GF-D8 (cell line): ENCODE measurements around the gene SPOCK1.
"Not testable (repeated sequence)": the region's sequence is repeated elsewhere in the genome, so short reads cannot be mapped to it uniquely, and the experiment has no call there.

Experiments
- DNase-seq: peaks from one replicate; lab custom pipeline; 2025; lab: John Stamatoyannopoulos, UW

The SPOCK1 gene

DNA sequence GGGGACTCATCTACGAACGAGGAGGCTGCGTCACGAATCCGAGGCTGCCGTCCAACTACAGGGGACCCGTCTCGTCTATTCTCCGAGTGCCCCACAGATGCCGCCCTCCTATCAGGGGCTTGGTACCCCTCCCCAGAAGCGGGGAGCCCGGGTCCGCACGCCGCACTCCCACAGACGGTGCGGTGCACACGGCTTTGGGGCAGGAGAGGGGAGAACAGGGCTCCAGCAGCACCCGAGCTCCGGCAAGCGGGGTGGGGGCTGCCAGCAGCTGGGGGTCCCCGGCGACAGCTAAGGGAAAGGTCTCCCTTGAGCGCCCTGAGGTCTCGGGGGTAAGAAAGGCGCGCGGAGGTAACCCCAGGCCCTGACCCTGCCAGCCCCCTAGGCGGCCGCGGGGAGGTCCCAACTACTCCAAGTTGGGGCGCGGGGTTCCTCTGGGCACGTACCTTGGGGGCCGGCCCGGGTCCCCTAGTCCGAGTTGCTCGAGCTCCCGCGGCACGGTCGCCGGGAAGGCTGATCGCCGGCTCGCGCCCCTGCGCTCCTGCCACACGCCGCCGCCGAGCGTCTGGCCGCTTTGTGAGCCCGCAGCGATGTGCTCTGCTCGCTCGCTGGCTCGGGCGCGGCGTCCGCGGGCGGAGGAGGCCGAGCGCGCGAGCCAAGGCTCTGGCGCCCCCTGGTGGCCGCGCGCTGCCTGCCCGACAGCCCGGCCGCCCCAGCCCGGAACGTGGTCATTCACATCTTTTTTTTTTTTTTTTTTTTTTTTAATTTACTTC is at the start of gene SPOCK1:
TSS of gene SPOCK1 (minus strand) at position 591 of the 770 bp plus-strand sequence.
- DNase-seq: no peak

DNA sequence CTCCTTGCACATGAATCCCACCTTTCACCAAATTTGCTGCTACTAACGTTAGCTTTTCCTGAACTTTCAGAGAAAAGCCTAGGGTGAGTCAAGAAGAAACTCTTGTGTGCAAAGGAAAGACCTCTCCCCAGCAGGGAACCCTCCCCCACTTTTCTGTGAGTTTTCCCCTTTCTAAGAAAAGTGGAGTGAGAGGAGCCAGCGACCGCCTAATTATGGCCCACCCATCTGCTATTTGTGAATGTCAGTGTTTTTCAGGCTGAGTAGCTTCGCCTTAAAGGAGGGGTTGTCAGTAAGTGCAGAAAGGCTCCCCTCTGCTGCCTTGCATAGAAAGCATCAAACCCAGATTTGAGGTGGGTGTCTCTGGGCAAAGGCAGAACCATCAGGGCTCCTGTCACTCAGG is 46.8 kb upstream of the SPOCK1 start:
- DNase-seq: no peak

DNA sequence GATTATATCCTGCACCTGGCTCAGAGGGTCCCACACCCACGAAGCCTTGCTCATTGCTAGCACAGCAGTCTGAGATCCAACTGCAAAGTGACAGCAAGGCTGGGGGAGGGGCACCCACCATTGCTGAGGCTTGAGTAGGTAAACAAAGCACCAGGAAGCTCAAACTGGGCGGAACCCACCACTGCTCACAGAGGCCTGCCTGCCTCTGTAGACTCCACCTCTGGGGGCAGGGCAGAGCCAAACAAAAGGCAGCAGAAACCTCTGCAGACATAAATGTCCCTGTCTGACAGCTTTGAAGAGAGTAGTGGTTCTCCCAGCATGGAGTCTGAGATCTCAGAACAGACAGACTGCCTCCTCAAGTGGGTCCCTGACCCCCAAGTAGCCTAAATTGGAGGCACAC is 36.3 kb upstream of the SPOCK1 start:
- not testable (repeated sequence) for DNase-seq

DNA sequence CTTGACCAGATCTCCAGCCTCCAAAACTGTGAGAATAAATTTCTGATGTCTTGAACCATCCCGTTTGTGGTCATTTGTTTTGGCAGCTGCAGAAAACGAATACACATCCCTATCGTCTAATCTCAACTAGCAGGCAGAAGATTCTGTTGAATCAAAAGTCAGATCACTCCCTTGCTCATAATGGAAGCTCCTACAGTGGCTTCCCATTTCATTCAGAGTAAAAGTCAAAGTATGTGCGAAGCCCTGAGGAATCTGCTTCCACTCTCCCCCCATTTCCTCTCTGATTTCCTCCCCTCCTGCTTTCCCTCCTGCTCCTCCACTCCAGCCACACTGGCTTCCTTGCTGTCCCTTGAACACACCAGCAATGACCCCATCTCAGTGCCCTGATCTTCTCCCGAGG is 34.8 kb upstream of the SPOCK1 start:
- DNase-seq: no peak

DNA sequence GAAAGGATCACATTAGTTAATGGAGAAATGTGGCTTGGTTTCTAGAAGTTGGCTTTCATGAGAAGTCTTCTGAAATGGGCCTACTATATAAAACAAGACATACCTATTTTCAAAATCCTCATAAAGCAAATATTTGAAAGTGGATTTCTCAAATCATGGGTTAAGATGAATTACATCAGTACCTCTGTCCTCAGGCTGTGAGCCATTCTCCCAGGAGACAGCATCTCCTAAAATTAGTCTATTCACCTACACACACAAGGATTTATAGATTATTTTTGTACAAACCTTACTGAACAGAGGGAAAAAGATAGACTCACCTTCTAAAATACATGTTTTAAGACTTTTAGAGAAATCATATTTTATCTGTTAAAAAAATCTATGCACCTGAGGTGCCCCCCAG is 32.1 kb upstream of the SPOCK1 start:
- DNase-seq: no peak

DNA sequence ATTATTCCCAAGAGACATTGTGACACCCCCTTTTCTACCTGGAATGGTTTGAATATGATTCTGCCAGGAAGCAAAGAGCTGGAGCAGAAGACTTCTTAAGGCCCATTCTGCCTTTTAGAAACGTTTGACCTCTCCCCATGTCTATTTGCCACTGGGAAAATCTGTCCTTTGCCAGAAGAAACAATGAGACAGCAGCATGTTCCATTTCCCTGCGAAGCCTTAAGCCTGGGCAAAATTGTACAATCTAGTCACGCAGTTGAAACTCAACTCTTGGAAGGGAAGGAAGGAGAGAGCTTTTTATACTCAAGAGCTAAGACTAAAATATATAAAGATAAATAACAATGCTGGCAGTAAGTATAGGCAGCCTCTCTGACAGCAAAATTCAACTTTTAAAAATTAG is 22.1 kb upstream of the SPOCK1 start:
- no peak for DNase-seq

DNA sequence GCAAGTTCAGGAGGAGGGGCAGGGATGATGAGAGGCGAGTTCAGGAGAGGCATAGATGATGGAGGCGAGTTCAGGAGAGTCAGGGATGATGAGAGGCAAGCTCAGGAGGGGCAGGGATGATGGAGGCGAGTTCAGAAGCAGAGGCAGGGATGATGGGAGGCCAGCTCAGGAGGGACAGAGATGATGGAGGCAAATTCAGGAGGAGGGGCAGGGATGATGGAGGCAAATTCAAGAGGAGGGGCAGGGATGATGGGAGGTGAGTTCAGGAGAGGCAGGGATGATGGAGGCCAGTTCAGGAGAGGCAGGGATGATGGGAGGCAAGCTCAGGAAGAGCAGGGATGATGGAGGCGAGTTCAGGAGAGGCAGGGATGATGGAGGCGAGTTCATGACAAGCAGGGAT is 17.8 kb upstream of the SPOCK1 start:
- no peak for DNase-seq

DNA sequence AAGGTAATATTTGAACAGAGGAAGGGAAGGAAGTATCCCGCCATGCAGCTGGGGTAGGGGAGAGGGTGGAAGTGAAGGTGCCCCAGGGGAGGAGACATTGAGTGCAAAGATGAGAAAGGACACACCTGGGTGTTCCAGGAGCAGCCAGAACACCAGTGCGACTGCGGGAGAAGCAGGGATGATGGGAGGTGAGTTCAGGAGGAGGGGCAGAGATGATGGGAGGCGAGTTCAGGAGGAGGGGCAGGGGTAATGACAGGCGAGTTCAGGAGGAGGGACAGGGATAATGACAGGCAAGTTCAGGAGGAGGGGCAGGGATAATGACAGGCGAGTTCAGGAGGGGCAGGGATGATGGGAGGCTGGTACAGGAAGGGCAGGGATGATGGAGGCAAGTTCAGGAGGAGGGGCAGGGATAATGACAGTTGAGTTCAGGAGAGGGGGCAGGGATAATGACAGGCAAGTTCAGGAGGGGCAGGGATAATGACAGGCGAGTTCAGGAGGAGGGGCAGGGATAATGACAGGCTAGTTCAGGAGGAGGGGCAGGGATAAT is 17.2 kb upstream of the SPOCK1 start:
- no peak for DNase-seq

DNA sequence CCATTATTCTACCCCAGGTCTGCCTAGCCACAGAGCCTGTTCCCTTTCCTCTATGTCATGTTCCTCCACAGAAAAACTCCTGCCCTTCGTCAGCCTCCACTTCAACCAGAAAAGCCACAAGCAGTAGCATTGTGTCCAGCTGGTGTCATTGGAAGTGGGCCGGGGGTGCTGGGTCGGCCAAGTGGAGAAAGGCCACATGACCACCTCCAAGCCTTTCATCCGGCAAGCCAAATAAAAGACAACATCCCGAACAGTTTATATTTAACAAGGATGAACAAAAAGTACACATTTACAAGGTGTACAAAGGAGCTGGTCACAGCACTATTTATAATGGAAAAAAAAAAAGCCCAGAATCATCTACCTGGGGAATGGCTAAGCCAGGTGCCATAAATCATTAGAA is 16.1 kb upstream of the SPOCK1 start:
- no peak for DNase-seq

DNA sequence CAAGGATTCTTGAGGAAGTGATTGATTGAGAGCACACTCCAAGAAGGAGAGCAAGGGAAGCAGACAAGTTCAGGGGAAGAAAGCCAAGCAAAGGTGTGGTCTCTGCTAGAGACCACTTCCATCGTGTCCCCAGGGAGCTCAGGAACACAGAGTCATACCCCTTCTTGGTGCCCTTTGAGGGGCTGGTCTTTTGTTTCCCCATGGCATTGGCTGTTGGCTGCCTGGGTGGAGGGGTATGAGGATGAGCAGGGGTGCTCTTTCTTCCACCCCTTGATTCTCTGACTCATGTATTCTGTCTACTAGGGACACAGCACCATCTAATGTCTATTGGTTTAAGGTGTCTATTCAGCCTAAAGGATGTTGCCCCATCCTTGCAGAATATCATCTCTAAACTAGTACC is 11.5 kb upstream of the SPOCK1 start:
- DNase-seq: no peak

DNA sequence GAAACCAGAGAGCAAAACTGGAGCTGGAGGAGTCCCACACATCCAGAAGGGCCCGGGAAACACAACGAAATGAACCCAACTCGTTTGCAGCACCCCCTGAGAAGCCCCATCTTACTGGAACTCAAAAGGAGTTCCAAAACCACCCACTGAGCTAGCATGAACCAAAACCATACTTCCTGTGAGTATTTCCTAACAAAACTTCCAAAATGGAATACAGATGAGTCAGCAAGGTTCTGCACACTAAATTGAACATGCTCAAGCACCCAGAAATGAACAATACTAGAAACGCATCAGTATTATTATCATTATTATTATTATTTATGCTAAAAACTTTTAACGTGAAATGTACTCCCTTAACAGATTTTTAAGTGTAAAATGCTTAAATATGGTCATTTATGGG is 8.0 kb upstream of the SPOCK1 start:
- no peak for DNase-seq

DNA sequence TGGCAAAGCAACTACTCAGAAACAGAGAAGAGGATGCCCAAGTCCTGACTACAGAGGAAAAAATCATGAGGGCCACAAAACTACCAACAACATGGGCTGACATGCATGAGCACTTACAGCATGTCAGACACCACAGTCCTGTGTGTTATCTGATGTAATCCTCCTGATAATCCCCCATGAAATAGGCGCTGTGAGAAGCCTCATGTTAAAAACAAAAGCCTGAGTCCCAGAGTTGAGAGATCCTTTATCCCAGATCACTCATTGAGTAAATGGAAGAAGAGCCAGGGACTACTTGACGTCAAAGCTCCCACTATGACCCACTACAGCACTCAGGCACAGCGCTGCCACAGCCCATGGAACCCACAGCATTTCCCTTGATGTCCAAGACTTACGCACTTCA is 7.2 kb upstream of the SPOCK1 start:
- no peak for DNase-seq

DNA sequence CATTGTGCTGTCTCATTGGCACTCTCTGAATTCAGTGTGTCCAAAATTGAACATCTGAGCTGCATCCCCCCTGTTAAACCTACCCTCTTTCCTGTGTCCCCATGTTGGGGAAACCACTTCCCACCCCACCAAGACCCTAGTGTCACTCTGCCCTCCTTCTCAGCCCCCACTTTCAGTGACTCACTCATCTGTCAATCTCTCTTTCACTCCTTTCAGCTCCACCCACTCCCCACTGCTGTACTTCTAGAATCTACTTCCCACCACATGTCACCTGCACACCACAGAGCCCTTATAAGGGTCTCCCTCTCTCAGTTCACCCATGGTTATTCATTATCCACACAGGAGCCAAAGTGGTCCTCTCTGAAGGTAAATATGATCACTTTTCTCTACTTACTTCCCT is 5.8 kb upstream of the SPOCK1 start:
- no peak for DNase-seq

DNA sequence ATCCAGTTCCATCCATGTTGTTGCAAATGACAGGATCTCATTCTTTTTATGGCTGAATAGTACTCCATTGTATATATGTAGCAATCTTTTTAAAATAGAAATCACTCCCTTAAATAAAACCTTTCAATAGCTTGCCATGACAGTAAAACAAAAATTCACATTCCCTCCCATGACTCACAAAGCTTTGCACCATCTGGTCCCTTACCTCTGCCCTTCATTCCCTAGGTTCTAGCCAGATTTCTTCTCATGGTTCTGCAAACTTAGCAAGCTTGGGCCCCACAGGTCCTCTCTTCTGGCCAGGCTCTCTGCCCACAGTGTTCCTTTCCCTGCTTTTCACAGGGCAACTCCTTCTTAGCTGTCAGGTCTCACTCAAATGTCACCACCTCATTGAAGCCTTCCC is 4.3 kb upstream of the SPOCK1 start:
- DNase-seq: no peak

DNA sequence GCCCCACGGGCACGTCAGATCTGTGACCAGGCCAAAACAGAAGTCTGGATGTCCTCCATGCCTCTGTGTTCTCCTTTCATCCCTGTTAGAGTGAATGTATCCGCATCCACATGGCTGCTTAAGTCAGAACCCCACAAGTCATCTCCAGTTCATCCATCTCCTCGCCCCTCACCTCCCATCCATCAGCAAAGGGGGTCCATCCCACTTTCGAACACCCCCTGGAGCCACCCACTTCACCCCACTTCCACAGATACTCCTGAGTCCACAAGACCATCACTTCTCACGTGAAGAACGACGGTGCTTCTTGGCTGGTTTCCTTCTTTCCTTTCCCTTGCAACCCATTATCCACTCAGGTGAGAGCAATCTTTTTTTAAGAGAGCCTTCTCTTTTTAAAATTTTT is 3.5 kb upstream of the SPOCK1 start:
- no peak for DNase-seq

DNA sequence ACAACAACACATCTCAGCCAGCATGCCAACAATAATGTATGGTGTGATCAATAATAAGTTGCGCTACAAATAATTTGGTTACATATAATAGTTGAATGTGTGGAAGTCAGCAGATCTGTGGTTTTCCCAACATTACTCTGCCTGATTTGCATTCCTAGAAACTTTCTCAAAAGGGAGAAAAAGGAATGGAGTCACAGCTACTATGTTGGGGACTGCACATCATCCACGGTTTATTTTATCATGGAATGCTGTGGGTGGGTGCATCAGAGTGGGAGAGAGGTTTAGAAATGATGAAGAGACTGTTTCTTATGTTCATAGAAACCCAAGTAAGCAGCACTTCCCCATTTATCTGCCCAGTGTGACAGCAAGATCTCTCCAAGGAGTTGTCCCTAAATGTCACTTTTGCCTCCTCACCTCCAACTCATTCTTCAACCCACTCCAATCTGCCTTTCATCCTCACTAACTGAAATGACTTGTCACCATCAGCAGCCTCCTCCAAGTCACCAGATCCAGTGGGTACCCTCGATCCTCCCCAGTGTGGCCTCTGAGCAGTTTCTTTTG is 2.8 kb upstream of the SPOCK1 start:
- DNase-seq: no peak

DNA sequence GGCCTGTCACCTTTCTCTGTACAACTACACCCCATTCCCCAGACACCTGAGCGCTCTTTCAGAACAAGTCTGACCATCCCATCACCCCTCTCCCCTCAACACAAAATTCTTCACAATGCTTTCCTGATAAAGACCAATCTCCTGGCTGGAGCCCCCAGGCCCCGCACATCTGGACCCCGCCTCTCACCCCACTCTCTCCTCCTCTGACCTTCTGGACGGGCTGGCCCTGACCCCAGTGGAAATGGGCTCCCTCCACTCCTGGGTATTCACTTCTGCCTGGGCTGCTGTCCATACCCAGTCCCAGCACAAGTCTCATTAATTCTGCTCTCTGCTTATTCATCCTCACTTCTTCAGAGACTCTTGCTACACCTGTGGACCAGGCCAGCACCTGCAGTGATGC is 2.1 kb upstream of the SPOCK1 start:
- DNase-seq: no peak

DNA sequence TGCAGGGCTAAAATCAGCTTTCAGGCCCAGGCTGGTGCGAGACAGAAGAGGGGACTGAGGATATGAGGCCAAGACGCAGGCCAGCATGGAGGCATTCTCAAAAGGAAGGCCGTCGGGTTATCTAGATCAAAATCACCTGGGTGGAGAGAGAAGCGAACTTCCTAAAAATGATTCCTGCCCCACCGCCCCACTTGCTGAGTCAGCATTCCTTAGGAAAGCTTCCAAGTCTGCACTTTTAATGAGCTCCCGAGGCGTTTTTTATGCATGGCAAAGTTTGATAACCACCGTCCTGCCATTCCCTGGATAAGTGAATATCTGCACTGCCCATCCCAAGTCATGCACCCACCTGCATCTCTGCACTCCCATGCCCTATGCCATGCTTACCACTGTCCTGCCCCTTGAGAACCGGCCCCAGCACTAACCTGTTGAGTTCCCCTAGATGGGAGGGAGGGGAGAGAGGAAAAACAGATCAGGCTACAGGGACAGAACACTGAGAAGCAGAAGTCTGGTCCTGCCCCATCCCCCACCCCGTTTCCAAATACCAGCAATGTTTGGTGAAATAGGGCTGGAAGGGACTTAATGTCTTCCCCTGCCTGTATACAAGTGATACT is 1.6 kb upstream of the SPOCK1 start:
- no peak for DNase-seq

DNA sequence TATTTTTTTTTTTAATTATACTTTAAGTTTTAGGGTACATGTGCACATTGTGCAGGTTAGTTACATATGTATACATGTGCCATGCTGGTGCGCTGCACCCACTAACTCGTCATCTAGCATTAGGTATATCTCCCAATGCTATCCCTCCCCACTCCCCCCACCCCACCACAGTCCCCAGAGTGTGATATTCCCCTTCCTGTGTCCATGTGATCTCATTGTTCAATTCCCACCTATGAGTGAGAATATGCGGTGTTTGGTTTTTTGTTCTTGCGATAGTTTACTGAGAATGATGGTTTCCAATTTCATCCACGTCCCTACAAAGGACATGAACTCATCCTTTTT is 351 bp upstream of the SPOCK1 start:
- not testable (repeated sequence) for DNase-seq

DNA sequence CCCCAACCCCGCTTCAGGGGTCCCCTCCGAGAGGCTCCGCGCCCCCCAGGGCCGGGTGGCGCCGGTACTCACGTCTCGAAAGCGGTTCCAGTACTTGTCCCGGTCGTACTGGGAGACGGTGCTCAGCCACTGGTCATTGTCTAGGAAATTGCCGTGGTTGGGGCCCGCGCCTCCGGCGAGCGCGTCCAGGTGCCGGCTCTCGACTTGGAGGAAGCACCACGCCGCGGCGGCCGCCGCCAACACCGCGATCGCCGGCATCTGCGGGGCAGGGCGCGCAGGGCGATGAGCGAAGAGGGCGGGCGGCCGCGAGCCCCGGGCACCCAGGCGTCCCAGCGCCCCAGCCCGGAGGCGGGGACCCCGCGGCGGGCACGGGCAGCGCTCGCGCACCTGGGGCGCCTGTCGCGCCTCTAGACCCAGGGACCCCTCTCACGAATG is 808 bp downstream of the SPOCK1 start:
- no peak for DNase-seq

DNA sequence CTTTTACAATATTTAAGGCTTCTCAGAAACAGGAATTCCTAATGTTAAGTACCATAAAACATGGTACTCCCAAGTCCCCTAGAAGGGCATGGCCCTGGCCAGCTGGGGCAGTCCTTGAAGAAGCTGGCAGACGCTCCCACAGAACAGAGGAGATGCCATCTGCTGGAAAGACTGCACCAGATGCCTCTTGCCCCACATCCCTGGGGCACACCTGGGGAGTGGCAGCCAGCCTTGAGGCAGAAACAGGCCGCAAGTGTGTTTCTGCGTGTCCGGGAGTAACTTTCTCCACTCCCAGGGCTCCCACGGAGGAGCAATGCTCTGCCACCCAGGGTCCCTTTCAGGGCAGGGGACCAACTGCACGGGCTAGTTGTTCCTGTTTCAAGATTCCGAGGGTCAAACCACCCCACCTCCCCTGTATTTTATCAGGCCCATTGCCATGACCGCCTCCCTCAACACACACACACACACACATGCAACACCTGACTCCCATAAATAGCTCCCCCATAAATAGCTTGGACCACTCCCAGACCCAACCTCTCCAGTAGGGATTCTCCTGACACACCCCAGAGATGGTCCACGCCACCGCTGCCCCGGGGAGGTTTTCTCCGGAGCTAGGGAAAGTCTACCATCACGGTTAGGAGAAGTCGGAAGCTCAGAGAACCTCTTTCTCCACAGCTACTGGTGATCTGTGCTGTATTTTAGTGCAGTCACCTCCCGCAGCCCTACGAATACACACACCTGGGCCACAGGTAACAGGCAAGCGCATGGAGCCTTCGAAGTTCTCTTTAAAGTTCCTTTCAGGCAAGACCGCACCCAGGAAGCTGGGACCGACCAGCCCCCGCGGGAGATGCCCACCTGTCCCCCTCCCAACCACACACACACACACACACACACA is 1.5 kb downstream of the SPOCK1 start:
- DNase-seq: no peak

DNA sequence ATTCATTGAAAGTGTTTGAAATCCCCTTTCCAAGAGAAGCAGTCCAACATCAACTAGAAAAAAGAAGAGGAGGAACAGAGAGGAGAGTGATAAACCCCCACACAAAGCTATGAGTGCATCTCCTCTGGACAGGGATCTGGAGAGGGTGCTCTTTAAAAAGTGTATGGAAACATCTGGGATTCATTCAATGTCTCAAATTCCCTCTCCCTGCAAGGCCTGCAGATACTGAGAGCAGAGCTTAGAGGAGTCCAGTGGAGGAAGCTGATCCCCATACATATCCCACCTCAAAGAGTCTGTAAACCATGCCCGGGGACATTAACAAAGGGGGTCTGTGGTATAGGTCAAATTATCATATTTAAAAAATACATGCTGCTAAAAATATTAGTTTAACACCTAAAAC is 2.2 kb downstream of the SPOCK1 start:
- DNase-seq: no peak
